Measurements from ENCODE around the gene DMD.

GRCh38 chrX:31629195-31629594 is 1582.2 kb downstream of the DMD start:
- no peak for TF ChIP-seq CTCF (IDR thresholded peaks at IDR 0.05; ENCODE audit: low read depth, low read length)
- TF ChIP-seq EZH2phosphoT487 (IDR thresholded peaks at IDR 0.05; ENCODE audit: low read depth): no peak

Data from OCI-LY3 (cell line).